Astrocyte of the spinal cord (primary cell): ENCODE data around the gene ABCB10.
"Not testable (repeated sequence)": the region's sequence is repeated elsewhere in the genome, so short reads cannot be mapped to it uniquely, and the experiment has no call there.

Source experiments
- DNase-seq: peaks from one replicate; pipeline ENCODE4 v3.0.0; 2011; ENCODE audit warnings: low read depth, low spot score
- H3K4me3 ChIP-seq: 2 replicates; pipeline ENCODE4 v1.5.1; 2011; ENCODE audit warnings: low read depth, mild to moderate bottlenecking, low read length, moderate library complexity
- in situ Hi-C: cut with HindIII; loops from 2 replicates; pipeline ENCODE4 v1.10.0; 2017; ENCODE audit warnings: low sequenced_read_pairs
- TF ChIP-seq, protein P1 (sequence below): IDR thresholded peaks from 2 replicates; pipeline ENCODE4 v1.5.1; 2012; ENCODE audit warnings: low read depth, mild to moderate bottlenecking, low read length, inconsistent platforms

The ABCB10 gene

DNA sequence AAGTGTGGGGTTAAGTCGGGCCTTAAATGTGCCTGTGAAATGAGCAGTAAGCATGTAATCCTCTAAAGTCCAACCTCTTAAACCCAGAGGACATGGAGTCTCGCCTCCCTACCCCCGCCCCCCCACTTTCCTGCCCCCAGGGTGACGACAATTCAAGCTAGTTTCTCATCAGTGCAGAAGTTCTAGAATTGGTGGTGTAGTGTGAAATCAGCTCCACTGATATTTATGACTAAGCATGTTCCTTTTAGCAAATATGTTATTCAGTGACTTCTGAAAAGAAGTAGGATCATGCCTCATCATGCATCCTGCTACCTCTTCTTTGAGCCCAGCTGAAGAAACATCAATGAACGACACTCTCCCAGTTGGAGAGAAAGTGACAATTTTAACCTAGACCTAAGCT, 2.6 kb upstream of the ABCB10 start:
- TF ChIP-seq, protein P1, sequence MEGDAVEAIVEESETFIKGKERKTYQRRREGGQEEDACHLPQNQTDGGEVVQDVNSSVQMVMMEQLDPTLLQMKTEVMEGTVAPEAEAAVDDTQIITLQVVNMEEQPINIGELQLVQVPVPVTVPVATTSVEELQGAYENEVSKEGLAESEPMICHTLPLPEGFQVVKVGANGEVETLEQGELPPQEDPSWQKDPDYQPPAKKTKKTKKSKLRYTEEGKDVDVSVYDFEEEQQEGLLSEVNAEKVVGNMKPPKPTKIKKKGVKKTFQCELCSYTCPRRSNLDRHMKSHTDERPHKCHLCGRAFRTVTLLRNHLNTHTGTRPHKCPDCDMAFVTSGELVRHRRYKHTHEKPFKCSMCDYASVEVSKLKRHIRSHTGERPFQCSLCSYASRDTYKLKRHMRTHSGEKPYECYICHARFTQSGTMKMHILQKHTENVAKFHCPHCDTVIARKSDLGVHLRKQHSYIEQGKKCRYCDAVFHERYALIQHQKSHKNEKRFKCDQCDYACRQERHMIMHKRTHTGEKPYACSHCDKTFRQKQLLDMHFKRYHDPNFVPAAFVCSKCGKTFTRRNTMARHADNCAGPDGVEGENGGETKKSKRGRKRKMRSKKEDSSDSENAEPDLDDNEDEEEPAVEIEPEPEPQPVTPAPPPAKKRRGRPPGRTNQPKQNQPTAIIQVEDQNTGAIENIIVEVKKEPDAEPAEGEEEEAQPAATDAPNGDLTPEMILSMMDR = no peak
- no peak overlapping the region for H3K4me3 ChIP-seq
- in situ Hi-C loops = no loop called here
- no peak for DNase-seq

DNA sequence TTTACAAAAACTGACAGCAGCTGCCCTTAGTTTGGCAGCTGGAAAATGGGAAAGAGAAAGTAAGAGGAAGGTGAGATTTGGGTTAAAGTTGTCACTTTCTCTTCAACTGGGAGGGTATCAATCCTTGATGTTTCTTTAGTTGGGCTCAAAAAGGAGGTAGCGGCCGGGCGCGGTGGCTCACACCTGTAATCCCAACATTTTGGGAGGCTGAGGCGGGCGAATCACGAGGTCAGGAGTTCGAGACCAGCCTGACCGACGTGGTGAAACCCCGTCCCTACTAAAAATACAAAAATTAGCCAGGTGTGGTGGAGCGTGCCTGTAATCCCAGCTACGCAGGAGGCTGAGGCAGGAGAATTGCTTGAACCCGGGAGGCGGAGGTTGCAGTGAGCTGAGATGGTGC, 1.6 kb upstream of the ABCB10 start:
- in situ Hi-C loops, H3K4me3 ChIP-seq, DNase-seq: not testable (repeated sequence)

DNA sequence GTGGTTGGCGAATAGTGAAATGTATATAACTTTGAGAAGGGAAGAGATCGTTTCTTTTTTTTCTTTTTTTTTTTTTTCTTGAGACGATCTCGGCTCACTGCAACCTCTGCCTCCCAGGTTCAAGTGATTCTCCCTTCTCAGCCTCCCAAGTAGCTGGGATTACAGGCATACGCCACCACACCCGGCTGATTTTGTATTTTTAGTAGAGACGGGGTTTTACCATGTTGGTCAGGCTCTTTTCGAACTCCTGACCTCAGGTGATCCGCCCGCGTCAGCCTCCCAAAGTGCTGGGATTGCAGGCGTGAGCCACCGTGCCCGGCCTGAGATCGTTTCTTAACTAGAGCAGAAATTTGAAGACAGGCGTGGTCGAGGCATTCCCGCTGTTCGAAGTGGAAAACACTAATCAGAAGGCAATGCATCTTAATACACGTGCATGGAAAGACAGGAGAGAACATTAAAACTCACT, 862 bp upstream of the ABCB10 start:
- peak overlapping the region; percentile 62 for H3K4me3 ChIP-seq
- DNase-seq, in situ Hi-C loops: not testable (repeated sequence)

DNA sequence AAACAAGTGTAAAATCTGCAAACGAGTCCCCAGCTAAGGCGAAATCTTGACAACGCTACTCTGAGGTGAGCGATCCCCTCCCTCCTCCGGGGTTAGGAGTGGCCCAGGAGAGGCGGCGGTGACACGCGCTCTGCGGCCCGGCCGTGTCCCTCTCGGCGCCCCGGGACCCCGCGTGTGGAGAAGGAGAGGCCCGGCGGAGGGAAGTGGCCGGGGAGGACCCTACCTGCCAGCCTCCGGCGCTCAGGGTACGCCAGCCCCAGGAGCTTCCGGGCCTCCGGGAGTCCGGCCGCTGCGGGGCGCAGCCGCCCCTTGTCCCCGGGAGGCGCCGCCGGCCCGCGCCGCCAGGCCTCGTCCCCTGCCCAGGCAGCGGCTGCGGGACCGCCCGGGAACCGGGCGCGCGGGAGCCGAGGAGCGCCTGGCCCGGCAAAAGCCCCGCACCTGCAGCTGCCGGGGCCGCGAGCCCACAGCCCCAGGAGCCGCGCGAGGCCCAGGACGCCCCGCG, 543 bp downstream of the ABCB10 start:
- in situ Hi-C loops = no loop called here
- TF ChIP-seq, protein P1 = peak; percentile 2
- DNase-seq = no peak
- peak overlapping the region; percentile 62 for H3K4me3 ChIP-seq

DNA sequence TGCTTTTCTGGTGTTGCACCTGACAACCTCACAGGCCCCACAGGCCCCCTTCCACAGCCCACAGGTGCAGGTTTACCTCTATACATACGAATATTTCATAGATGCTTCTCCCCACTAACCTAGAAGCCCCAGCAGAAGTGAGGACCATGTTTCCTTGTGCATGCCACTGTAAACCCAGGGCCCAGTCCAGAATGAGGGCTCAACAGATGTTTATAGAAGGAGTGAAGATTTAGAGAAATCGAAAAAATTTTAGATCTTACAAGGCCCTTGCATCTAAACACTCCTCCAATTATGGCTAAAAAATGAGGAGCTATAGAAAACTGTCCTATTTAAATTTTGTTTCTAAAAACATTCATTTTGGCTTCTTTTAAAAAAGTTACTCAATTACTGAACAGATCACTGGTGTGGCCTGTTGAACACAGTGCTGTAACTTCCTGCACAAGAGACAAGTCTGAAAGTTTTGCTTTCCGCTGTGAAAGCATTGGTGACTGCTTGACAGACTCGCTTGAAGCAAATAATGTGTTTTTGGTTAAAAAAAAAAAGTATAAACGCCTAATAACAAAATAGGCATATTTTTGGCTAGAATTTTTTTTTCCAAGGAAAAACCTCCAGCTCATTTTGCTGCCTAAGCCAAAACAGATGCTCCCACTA, 1.2 kb downstream of the ABCB10 start:
- peak overlapping the region; percentile 62 for H3K4me3 ChIP-seq
- DNase-seq = peak; percentile 18
- in situ Hi-C loops = no loop called here
- TF ChIP-seq, protein P1 = no peak

DNA sequence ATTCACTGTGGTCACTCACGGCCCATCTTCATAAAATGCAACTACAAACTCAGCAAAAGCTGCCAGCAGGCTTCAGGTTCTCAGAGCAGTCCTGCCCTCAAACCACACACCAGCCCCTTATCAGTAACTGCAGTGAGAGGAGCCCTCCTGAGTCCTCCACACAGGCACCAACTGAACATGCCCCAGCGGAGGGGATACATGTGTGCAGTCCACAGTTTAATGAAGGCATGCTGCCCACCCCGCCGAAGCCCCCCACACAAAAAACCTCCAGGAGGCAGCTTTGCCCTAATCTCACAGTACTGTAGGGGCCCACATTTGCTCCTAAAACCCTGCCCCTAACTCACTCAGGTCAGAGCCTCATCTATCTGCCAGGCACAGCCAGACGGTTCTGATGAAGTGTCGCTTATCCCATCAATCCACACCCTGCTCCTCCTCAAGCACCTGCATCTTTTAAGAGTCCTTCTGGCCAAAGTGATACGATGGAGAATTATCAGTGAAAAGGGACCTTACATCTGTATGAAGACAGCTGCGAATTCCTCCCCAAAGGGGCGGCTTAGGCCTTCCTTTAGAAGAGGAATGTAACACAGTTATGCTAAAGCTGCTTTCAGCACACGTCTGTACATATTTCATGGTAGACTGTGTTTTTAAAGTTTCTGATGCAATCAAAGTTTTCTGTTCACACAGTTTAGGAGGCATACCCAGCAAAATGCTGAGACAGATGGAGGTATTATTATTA, 3.5 kb downstream of the ABCB10 start:
- H3K4me3 ChIP-seq = no peak overlapping the region
- no peak for DNase-seq
- TF ChIP-seq, protein P1 = no peak
- in situ Hi-C loops = no loop called here

DNA sequence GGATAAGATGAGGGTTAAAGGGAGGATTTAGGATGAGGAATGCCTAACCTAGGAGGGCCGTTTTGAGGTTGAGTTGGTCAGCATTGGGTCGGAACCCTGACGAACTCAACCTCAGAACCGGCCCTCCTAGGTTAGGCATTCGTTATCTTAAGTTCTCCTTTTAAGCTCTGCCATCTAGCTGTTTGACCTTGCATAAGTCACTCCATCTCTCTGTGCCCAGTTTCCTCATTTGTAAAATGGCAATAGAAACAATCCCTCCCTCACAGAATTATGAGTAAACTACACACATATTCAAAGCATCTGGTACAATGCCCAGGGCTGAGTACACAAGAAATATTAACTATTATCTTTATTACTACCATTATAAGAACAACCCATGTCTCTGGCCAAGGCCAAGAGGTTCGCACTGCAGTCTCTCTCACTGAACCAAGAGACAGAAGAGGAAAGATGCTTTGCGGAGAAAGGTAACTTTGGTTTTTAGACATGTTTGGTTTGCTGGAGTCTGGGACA, 4.8 kb downstream of the ABCB10 start:
- in situ Hi-C loops = no loop called here
- TF ChIP-seq, protein P1 = no peak

More for the DNA sequence above, 4.8 kb downstream of the ABCB10 start:
- H3K4me3 ChIP-seq = no peak overlapping the region
- no peak for DNase-seq
